HEK293 (cell line): ENCODE results near the gene ARL8B.

Experiments
- CTCF ChIA-PET: fragments of 350-600 bp; formaldehyde crosslinking; extraction: SDS; loops from one replicate; lab custom pipeline; 2021; ENCODE audit warnings: antibody characterized with exemption; lab: Yijun Ruan, JAX
- POLR2A ChIA-PET: fragments of 300-600 bp; formaldehyde crosslinking; extraction: SDS; loops from one replicate; lab custom pipeline; 2020; ENCODE audit warnings: antibody characterized with exemption, inconsistent platforms; lab: Yijun Ruan, JAX
- H3K27ac ChIP-seq: fragments of 200-500 bp; sonication (Bioruptor generic); 2 replicates; pipeline ENCODE4 v1.5.1; 2014; ENCODE audit warnings: low read depth, low read length, control low read depth, inconsistent platforms; ENCODE audit errors: extremely low read depth
- H3K36me3 ChIP-seq, 2 experiments: fragments of 200-500 bp in 1 of 2; sonication (Bioruptor generic) in 1 of 2; 1 replicate in 1 of 2; 2 replicates in 1 of 2; pipeline ENCODE4 v1.5.1; 2014 to 2017; ENCODE audit warnings: inconsistent platforms in 2 of 2, low read length in 2 of 2; ENCODE audit not compliant: control insufficient read depth in 2 of 2, insufficient read depth in 1 of 2
- H3K4me1 ChIP-seq: fragments of 200-500 bp; sonication (Bioruptor generic); 2 replicates; pipeline ENCODE4 v1.5.1; 2014; ENCODE audit warnings: mild to moderate bottlenecking, low read length, inconsistent platforms; ENCODE audit not compliant: control insufficient read depth, insufficient read depth
- H3K4me3 ChIP-seq: 2 replicates; pipeline ENCODE4 v1.5.1; 2011; ENCODE audit warnings: low read depth, mild to moderate bottlenecking, control low read depth, low read length, moderate library complexity
- H3K9me3 ChIP-seq: fragments of 200-500 bp; sonication (Bioruptor generic); 2 replicates; pipeline ENCODE4 v1.5.1; 2014; ENCODE audit warnings: low read depth, low read length, inconsistent platforms; ENCODE audit not compliant: control insufficient read depth, insufficient read depth
- AEBP2 ChIP-seq: fragments of 450-650 bp; formaldehyde crosslinking; IDR thresholded peaks from 2 replicates; pipeline ENCODE4 v1.5.1; 2016; ENCODE audit warnings: missing biosample characterization, missing genetic modification characterization, borderline replicate concordance
- PRDM10 ChIP-seq: fragments of 450-650 bp; formaldehyde crosslinking; IDR thresholded peaks from 2 replicates; pipeline ENCODE4 v1.5.1; 2016; ENCODE audit warnings: missing biosample characterization, missing genetic modification characterization
- TRIM28 ChIP-seq: IDR thresholded peaks from 2 replicates; pipeline ENCODE4 v1.6.1; 2011; ENCODE audit warnings: low read length, control low read depth, borderline replicate concordance
- ZFP41 ChIP-seq: fragments of 450-650 bp; formaldehyde crosslinking; IDR thresholded peaks from 2 replicates; pipeline ENCODE4 v1.5.1; 2016; ENCODE audit warnings: missing biosample characterization, missing genetic modification characterization, borderline replicate concordance
- ZNF10 ChIP-seq: fragments of 450-650 bp; formaldehyde crosslinking; IDR thresholded peaks from 2 replicates; pipeline ENCODE4 v1.5.1; 2017; ENCODE audit warnings: missing biosample characterization, missing genetic modification characterization
- ZNF148 ChIP-seq: fragments of 450-650 bp; formaldehyde crosslinking; IDR thresholded peaks from 2 replicates; pipeline ENCODE4 v1.5.0; 2017; ENCODE audit warnings: missing biosample characterization, missing genetic modification characterization, borderline replicate concordance
- ZNF174 ChIP-seq: fragments of 450-650 bp; formaldehyde crosslinking; IDR thresholded peaks from 2 replicates; pipeline ENCODE4 v1.5.0; 2017; ENCODE audit warnings: missing biosample characterization, mild to moderate bottlenecking, missing genetic modification characterization
- ZNF302 ChIP-seq: fragments of 450-650 bp; formaldehyde crosslinking; IDR thresholded peaks from 2 replicates; pipeline ENCODE4 v1.5.1; 2016; ENCODE audit warnings: missing biosample characterization, missing genetic modification characterization, low read depth
- ZNF324 ChIP-seq: fragments of 450-650 bp; formaldehyde crosslinking; IDR thresholded peaks from 2 replicates; pipeline ENCODE4 v1.5.1; 2016; ENCODE audit warnings: missing biosample characterization, missing genetic modification characterization
- ZNF350 ChIP-seq: fragments of 450-650 bp; formaldehyde crosslinking; IDR thresholded peaks from 2 replicates; pipeline ENCODE4 v1.5.0; 2017; ENCODE audit warnings: missing biosample characterization, mild to moderate bottlenecking, missing genetic modification characterization
- ZNF398 ChIP-seq: fragments of 450-650 bp; formaldehyde crosslinking; IDR thresholded peaks from 2 replicates; pipeline ENCODE4 v1.5.1; 2017; ENCODE audit warnings: missing biosample characterization, missing genetic modification characterization
- ZNF449 ChIP-seq: fragments of 450-650 bp; formaldehyde crosslinking; IDR thresholded peaks from 2 replicates; pipeline ENCODE4 v1.5.1; 2017; ENCODE audit warnings: missing biosample characterization, mild to moderate bottlenecking, missing genetic modification characterization, moderate library complexity
- ZNF530 ChIP-seq: fragments of 450-650 bp; formaldehyde crosslinking; IDR thresholded peaks from 2 replicates; pipeline ENCODE4 v1.5.1; 2016; ENCODE audit warnings: low read depth, missing biosample characterization, missing genetic modification characterization
- ZNF596 ChIP-seq: fragments of 450-650 bp; IDR thresholded peaks from 2 replicates; pipeline ENCODE4 v1.5.0; 2018; ENCODE audit warnings: missing biosample characterization, mild to moderate bottlenecking, missing genetic modification characterization, moderate library complexity
- ZNF658 ChIP-seq: fragments of 450-650 bp; formaldehyde crosslinking; IDR thresholded peaks from 2 replicates; pipeline ENCODE4; 2016; ENCODE audit warnings: missing biosample characterization, missing genetic modification characterization
- ZNF747 ChIP-seq: fragments of 450-650 bp; formaldehyde crosslinking; IDR thresholded peaks from 2 replicates; pipeline ENCODE4 v1.5.1; 2016; ENCODE audit warnings: missing biosample characterization, missing genetic modification characterization
- ZNF776 ChIP-seq: fragments of 450-650 bp; formaldehyde crosslinking; IDR thresholded peaks from 2 replicates; pipeline ENCODE4 v1.5.0; 2017; ENCODE audit warnings: missing biosample characterization, missing genetic modification characterization, borderline replicate concordance
- ZNF777 ChIP-seq: fragments of 450-650 bp; formaldehyde crosslinking; IDR thresholded peaks from 2 replicates; pipeline ENCODE4 v1.5.1; 2017; ENCODE audit warnings: missing biosample characterization, missing genetic modification characterization, borderline replicate concordance
- ZNF792 ChIP-seq: fragments of 450-650 bp; formaldehyde crosslinking; IDR thresholded peaks from 2 replicates; pipeline ENCODE4 v1.5.1; 2016; ENCODE audit warnings: missing biosample characterization, missing genetic modification characterization
- ZNF843 ChIP-seq: fragments of 450-650 bp; formaldehyde crosslinking; IDR thresholded peaks from 2 replicates; pipeline ENCODE4 v1.5.1; 2016; ENCODE audit warnings: missing biosample characterization, missing genetic modification characterization
- ZSCAN18 ChIP-seq: fragments of 450-650 bp; formaldehyde crosslinking; IDR thresholded peaks from 2 replicates; pipeline ENCODE4 v1.5.1; 2016; ENCODE audit warnings: missing biosample characterization, missing genetic modification characterization
- ZSCAN4 ChIP-seq: fragments of 450-650 bp; formaldehyde crosslinking; IDR thresholded peaks from 2 replicates; pipeline ENCODE4 v1.5.1; 2017; ENCODE audit warnings: missing biosample characterization, missing genetic modification characterization

The ARL8B gene

GRCh38 chr3:5221701-5222100, 99.6 kb downstream of the ARL8B start (continued):
- no peak for TF ChIP-seq ZSCAN18 (tag by site-specific recombination)
- TF ChIP-seq ZNF449 (tag by site-specific recombination) = no peak
- no peak for TF ChIP-seq ZNF10
- no peak for TF ChIP-seq ZNF658

- Histone ChIP-seq H3K36me3 (peaks cover 0 to 24% of the 10 kb centered on the region in 2 experiments; a peak in 1 of 3 replicates), H3K4me1 (no peaks in the 10 kb centered on the region), H3K4me3 (no peak overlapping the region), H3K9me3 (no peaks in the 10 kb centered on the region), H3K27ac (no peak overlapping the region)
- ChIA-PET POLR2A (no interaction called here), CTCF (interaction anchor here (0.7 to 2.0 kb wide), 2 partner anchors 10 to 49 kb away, joined by 4 to 7 read pairs; no protein-coding TSS in a partner anchor)
- TF ChIP-seq ZSCAN4 = no peak
- no peak for TF ChIP-seq ZNF843 (tag by site-specific recombination)
- no peak for TF ChIP-seq PRDM10
- no peak for TF ChIP-seq ZNF350 (tag by site-specific recombination)
- TF ChIP-seq ZNF777 (tag by site-specific recombination) = no peak
- no peak for TF ChIP-seq ZNF302 (tag by site-specific recombination)
- TF ChIP-seq AEBP2 (tag by site-specific recombination) = no peak
- no peak for TF ChIP-seq ZNF792
- TF ChIP-seq ZNF747 (tag by site-specific recombination) = no peak
- no peak for TF ChIP-seq ZNF530 (tag by site-specific recombination)
- TF ChIP-seq ZNF174 (tag by site-specific recombination) = no peak
- TF ChIP-seq ZNF776 (tag by site-specific recombination) = no peak
- no peak for TF ChIP-seq ZNF324 (tag by site-specific recombination)
- no peak for TF ChIP-seq ZNF148 (tag by site-specific recombination)
- TF ChIP-seq TRIM28 = no peak
- TF ChIP-seq ZNF398 = no peak
- no peak for TF ChIP-seq ZNF596 (tag by site-specific recombination)
- TF ChIP-seq ZFP41 (tag by site-specific recombination) = no peak
These were observed 100.4 kb downstream of the ARL8B start for GRCh38 chr3:5222283-5223005.
